ENCODE results near the gene ADGRV1. TPM values are rescaled to one million over a fixed set of nuclear protein-coding genes. Genes with fewer than 3 reads are reported as not detected.
A peak's percentile ranks its signal among the peaks of the same experiment; 100 is the strongest.

ADGRV1 gene
- total RNA-seq, 1 experiment from 2014 or later: 64.8 TPM

DNA sequence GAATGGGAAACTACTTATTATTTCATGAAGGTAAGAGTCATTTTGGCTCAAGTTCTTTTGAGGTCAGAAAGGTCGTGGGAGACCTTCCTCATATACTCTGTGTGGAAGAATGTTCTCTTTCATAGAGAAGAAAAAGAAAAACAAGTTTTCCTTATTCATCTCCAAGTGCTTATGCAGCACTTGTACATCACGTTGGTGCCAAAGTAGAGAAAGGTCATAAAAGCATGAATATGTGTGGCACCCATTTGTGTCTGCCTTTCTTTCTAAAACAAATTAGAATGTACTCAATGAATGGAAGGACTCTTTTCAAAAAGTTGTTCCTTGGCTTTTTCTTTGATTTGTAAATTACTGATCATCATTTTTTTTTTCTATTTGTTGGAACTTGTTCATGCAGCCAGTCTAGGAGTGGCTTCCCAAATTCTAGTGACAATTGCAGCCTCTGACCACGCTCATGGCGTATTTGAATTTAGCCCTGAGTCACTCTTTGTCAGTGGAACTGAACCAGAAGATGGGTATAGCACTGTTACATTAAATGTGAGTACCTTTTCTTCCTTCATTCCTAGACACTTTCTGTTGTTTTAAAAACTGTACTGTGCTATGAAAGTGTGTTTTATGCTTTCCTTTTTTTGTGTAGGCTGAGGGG is 122.4 kb downstream of the ADGRV1 start:
- no peaks in the 10 kb centered on the region for H3K27me3 Mint-ChIP-seq (ENCODE audit: low read depth)
- TF ChIP-seq, protein P1, sequence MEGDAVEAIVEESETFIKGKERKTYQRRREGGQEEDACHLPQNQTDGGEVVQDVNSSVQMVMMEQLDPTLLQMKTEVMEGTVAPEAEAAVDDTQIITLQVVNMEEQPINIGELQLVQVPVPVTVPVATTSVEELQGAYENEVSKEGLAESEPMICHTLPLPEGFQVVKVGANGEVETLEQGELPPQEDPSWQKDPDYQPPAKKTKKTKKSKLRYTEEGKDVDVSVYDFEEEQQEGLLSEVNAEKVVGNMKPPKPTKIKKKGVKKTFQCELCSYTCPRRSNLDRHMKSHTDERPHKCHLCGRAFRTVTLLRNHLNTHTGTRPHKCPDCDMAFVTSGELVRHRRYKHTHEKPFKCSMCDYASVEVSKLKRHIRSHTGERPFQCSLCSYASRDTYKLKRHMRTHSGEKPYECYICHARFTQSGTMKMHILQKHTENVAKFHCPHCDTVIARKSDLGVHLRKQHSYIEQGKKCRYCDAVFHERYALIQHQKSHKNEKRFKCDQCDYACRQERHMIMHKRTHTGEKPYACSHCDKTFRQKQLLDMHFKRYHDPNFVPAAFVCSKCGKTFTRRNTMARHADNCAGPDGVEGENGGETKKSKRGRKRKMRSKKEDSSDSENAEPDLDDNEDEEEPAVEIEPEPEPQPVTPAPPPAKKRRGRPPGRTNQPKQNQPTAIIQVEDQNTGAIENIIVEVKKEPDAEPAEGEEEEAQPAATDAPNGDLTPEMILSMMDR (conservative IDR thresholded peaks at IDR 0.05): no peak
- Histone ChIP-seq H3K23me2 (ENCODE audit: insufficient read length, low read depth, low read length, poor library complexity, severe bottlenecking) (no peaks in the 10 kb centered on the region), H2BK120ac (ENCODE audit: low read depth, low read length, poor library complexity, severe bottlenecking) (no peak overlapping the region), H3K9ac (ENCODE audit: extremely low read depth, insufficient read length, low read length) (no peak overlapping the region), H2BK12ac (ENCODE audit: insufficient read length, low read depth, low read length) (no peak overlapping the region), H4K20me1 (ENCODE audit: control insufficient read depth, insufficient read depth, insufficient read length) (no peaks in the 10 kb centered on the region), H2BK5ac (ENCODE audit: insufficient read length, low read length) (no peak overlapping the region), H3K4me2 (ENCODE audit: insufficient read depth, insufficient read length, low read length) (no peak overlapping the region), H4K5ac (ENCODE audit: insufficient read length, low read depth, low read length) (no peak overlapping the region), H4K91ac (ENCODE audit: insufficient read length, low read depth, low read length) (no peak overlapping the region), H3T11ph (ENCODE audit: low read length) (no peak overlapping the region), H3K23ac (ENCODE audit: insufficient read length, low read depth, low read length) (no peak overlapping the region), H3K27ac (ENCODE audit: insufficient read length, low read depth, low read length) (no peak overlapping the region), H3K14ac (ENCODE audit: insufficient read depth, low read length) (no peak overlapping the region), H3K4ac (ENCODE audit: low read depth, low read length) (no peak overlapping the region), H2AFZ (ENCODE audit: low read length) (no peak overlapping the region), H3K79me1 (ENCODE audit: insufficient read depth, low read depth, low read length, poor library complexity, severe bottlenecking) (no peaks in the 10 kb centered on the region), H4K8ac (replicated peaks; ENCODE audit: insufficient read length, low read depth, low read length) (no peak overlapping the region), H3K9me3 (ENCODE audit: control insufficient read depth, low read depth, low read length) (peaks cover 3% of the 10 kb centered on the region), H2AK5ac (ENCODE audit: insufficient read length, low read length) (no peak overlapping the region), H3K56ac (ENCODE audit: insufficient read length, low read depth, low read length) (no peak overlapping the region), H3K27me3 (ENCODE audit: insufficient read depth, low read length) (no peaks in the 10 kb centered on the region), H3K18ac (ENCODE audit: insufficient read length, low read depth, low read length) (no peak overlapping the region), H3K4me1 (ENCODE audit: insufficient read depth, low read length) (no peaks in the 10 kb centered on the region), H3K79me2 (ENCODE audit: insufficient read depth, low read length) (no peaks in the 10 kb centered on the region; the same call in 1 of the 2 replicates), H2BK15ac (ENCODE audit: low read depth, low read length) (no peak overlapping the region), H2BK20ac (ENCODE audit: low read depth, low read length, poor library complexity, severe bottlenecking) (no peak overlapping the region)
- peak overlapping the region in 2 of 3 experiments; percentile 58 to 78; a peak in 1 of 7 replicates for H3K27ac Mint-ChIP-seq
- H3K36me3 Mint-ChIP-seq (ENCODE audit: insufficient read depth in 1 of 3, low read depth in 3 of 3): peaks cover 27 to 35% (median 33%) of the 10 kb centered on the region in 3 experiments
- DNase-seq: no peak
- H3K4me3 Mint-ChIP-seq: no peak overlapping the region
- no CpG with 5 or more reads among the region's 4 CpGs for WGBS (ENCODE audit: extremely low coverage, insufficient read length, low lambda C conversion rate)
- H3K4me1 Mint-ChIP-seq: no peaks in the 10 kb centered on the region
- peaks cover 0 to 5% of the 10 kb centered on the region in 2 experiments; a peak in 2 of 5 replicates for H3K9me3 Mint-ChIP-seq

Data from H9 (cell line).